Nucleus accumbens (tissue), 56 donors: ENCODE data around the gene MED1.
"Not testable (repeated sequence)": the region's sequence is repeated elsewhere in the genome, so short reads cannot be mapped to it uniquely, and the experiment has no call there.

Experiments
- DNase-seq, 56 donors: peaks; one replicate each; lab custom pipeline; 2025; lab: John Stamatoyannopoulos, UW

MED1 gene

GRCh38 chr17:39447561-39447960 is 3.5 kb downstream of the MED1 start:
- DNase-seq = no peak

GRCh38 chr17:39443326-39443725 is 7.7 kb downstream of the MED1 start:
- no peak for DNase-seq

GRCh38 chr17:39439868-39440267 is 11.2 kb downstream of the MED1 start:
- not testable (repeated sequence) for DNase-seq

- DNase-seq = no peak
Observed at GRCh38 chr17:39429600-39429999, 21.5 kb downstream of the MED1 start.

- no peak for DNase-seq
Observed at GRCh38 chr17:39416141-39416540, 34.9 kb downstream of the MED1 start.

- DNase-seq = no peak
Observed at GRCh38 chr17:39410279-39410678, 40.8 kb downstream of the MED1 start.

- no peak for DNase-seq
Observed at GRCh38 chr17:39408360-39408759, 42.7 kb downstream of the MED1 start.

GRCh38 chr17:39406951-39407350 is 44.1 kb downstream of the MED1 start:
- no peak for DNase-seq

GRCh38 chr17:39405436-39405835 is 45.6 kb downstream of the MED1 start:
- no peak for DNase-seq

- DNase-seq = no peak
Observed at GRCh38 chr17:39404542-39405378, 46.3 kb downstream of the MED1 start.

GRCh38 chr17:39402890-39403605 is 48.0 kb downstream of the MED1 start:
- DNase-seq = no peak

GRCh38 chr17:39402244-39402889 is 48.7 kb downstream of the MED1 start:
- peak in 55 of 56 donors; percentile 59 to 97 (median 87) for DNase-seq

GRCh38 chr17:39401412-39402243 is 49.4 kb downstream of the MED1 start, which contains the start of gene FBXL20:
Gene FBXL20, minus strand, starts transcription at chr17:39401626. Its CDS starts 224 bp downstream, at chr17:39401402.
- DNase-seq = peak in 55 of 56 donors; percentile 33 to 93 (median 83)

GRCh38 chr17:39400547-39401411 is 50.3 kb downstream of the MED1 start:
- DNase-seq = peak in 27 of 56 donors; percentile 10 to 65 (median 38)

- no peak for DNase-seq
Observed at GRCh38 chr17:39399791-39400190, 51.3 kb downstream of the MED1 start.

GRCh38 chr17:39393736-39394135 is 57.3 kb downstream of the MED1 start:
- no peak for DNase-seq

GRCh38 chr17:39391448-39391847 is 59.6 kb downstream of the MED1 start:
- DNase-seq = no peak

- no peak for DNase-seq
Observed at GRCh38 chr17:39385040-39385439, 66.0 kb downstream of the MED1 start.

- DNase-seq = no peak
Observed at GRCh38 chr17:39380144-39380543, 70.9 kb downstream of the MED1 start.
